Memory B cell (primary cell): ENCODE data around the gene KCTD13.
A peak's percentile ranks its signal among the peaks of the same experiment; 100 is the strongest.

Source experiments
- ATAC-seq: fragments of 150-1000 bp; cut with Tn5 transposase; 2 replicates; pipeline ENCODE4 v1.10.0; 2021; ENCODE audit warnings: low read depth, mild to moderate bottlenecking, moderate library complexity
- DNase-seq, 2 donors: peaks; one replicate each; pipeline ENCODE4 v3.0.0; 2022; ENCODE audit warnings: low spot score in 2 of 2
- H3K27ac Mint-ChIP-seq: one replicate; pipeline ENCODE4 v1.8.0; 2022; ENCODE audit warnings: mild to moderate bottlenecking, moderate library complexity, mixed read lengths
- H3K27me3 Mint-ChIP-seq: one replicate; pipeline ENCODE4 v1.8.0; 2022; ENCODE audit warnings: mixed read lengths
- H3K36me3 Mint-ChIP-seq: one replicate; pipeline ENCODE4 v1.8.0; 2022; ENCODE audit warnings: mild to moderate bottlenecking, mixed read lengths
- H3K4me1 Mint-ChIP-seq: one replicate; pipeline ENCODE4 v1.8.0; 2022; ENCODE audit warnings: mixed read lengths
- H3K4me3 Mint-ChIP-seq: one replicate; pipeline ENCODE4 v1.8.0; 2022; ENCODE audit warnings: mild to moderate bottlenecking, moderate library complexity, mixed read lengths
- H3K9me3 Mint-ChIP-seq: one replicate; pipeline ENCODE4 v1.8.0; 2022; ENCODE audit warnings: mixed read lengths

KCTD13 gene

DNA sequence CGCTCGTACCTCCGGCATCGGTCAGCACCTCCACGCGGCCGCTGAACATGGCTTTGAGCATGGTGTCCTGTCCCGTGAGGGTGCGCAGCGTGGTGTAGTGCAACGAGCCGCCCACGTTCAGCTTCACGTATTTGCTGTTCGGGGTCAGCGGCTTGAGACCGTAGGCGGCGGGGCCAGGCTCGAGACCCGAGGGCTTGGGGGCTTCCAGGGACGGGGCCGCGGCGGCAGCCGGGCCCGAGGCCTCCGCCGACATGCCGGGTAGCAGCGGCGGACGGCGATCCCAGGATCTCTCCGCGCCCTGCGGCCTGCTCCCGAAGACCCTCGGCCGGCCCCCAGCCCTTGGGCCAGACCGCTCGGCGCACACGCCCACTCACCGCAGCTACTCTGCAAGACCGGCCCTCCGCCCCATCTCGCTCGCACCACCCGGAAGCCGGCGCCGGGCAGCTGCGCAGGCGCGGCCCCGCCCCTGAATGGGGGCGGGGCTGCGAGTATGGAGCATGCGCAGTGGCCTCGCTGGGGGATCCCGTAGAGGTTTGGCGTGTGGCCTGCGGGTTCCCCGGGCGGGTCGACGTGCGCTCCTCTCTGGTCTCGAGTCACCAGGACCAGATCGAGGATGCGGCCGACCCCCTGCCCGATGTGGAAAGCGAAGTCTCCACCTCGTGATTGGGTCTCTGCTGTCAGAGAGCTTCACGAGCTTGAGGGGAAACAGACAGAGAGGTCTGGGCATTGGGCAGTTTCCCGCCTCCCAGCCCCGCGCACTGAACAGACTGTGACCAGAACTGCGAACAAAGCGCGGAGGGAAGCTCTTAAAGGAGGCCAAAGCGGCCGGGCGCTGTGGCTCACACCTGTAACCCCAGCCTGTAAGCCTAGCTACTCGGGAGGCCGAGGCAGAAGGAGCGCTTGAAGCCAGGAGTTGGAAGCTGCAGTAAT is at the start of gene KCTD13:
Gene KCTD13 (minus strand): TSS at position 446 of the 930 bp plus-strand sequence. CDS start 193 bp downstream, at position 253.
- DNase-seq (peak; percentile 97 to 99), ATAC-seq (peak; percentile 88)
- peaks cover 7% of the 10 kb centered on the region for H3K36me3 Mint-ChIP-seq
- H3K27me3 Mint-ChIP-seq = no peaks in the 10 kb centered on the region
- H3K4me1 Mint-ChIP-seq = peaks cover 23% of the 10 kb centered on the region
- H3K27ac Mint-ChIP-seq = peak within 1 kb of the TSS; percentile 95
- no peaks in the 10 kb centered on the region for H3K9me3 Mint-ChIP-seq
- peak within 1 kb of the TSS; percentile 95 for H3K4me3 Mint-ChIP-seq

GRCh38 chr16:29975134-29975538 is 49.1 kb upstream of the KCTD13 start:
- peaks cover 14% of the 10 kb centered on the region for H3K36me3 Mint-ChIP-seq
- H3K4me3 Mint-ChIP-seq = peak overlapping the region; percentile 100
- H3K4me1 Mint-ChIP-seq = peaks cover 25% of the 10 kb centered on the region
- H3K9me3 Mint-ChIP-seq = no peaks in the 10 kb centered on the region
- no peaks in the 10 kb centered on the region for H3K27me3 Mint-ChIP-seq
- H3K27ac Mint-ChIP-seq = peak overlapping the region; percentile 83
- ATAC-seq (no peak), DNase-seq (no peak)

GRCh38 chr16:29974291-29975133 is 48.5 kb upstream of the KCTD13 start:
- Mint-ChIP-seq H3K4me1 (peaks cover 25% of the 10 kb centered on the region), H3K27me3 (no peaks in the 10 kb centered on the region), H3K36me3 (peaks cover 12% of the 10 kb centered on the region), H3K27ac (peak overlapping the region; percentile 97), H3K4me3 (peak overlapping the region; percentile 100), H3K9me3 (no peaks in the 10 kb centered on the region)
- ATAC-seq (no peak), DNase-seq (no peak)

GRCh38 chr16:29973384-29974246 is 47.6 kb upstream of the KCTD13 start, which contains the start of gene TAOK2:
TAOK2 (plus strand) TSS chr16:29973868; CDS start chr16:29977773, 3,905 bp downstream.
- no peaks in the 10 kb centered on the region for H3K9me3 Mint-ChIP-seq
- DNase-seq (peak; percentile 91 to 95), ATAC-seq (peak; percentile 97)
- H3K4me3 Mint-ChIP-seq = peak within 1 kb of the TSS; percentile 100
- peak within 1 kb of the TSS; percentile 97 for H3K27ac Mint-ChIP-seq
- peaks cover 28% of the 10 kb centered on the region for H3K4me1 Mint-ChIP-seq
- peaks cover 10% of the 10 kb centered on the region for H3K36me3 Mint-ChIP-seq
- H3K27me3 Mint-ChIP-seq = no peaks in the 10 kb centered on the region

DNA sequence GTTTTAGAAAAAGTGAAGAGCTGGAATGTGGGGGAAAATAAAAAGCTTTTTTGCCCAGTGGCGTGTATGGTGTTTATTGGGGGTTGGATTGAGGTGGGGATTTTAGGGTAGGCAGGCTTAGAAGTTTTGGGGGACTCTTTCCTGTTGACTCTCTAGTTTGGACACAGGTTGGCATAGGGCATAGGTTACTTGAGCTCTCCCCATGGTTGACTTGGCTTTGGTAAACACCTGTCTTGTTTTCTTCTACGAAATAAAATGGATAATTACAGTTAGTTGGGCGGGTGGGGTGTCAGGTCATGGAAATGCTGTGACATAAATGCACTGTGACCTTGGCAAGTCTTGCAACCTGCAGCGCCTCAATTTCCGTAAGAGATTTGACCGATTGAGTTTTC is 47.0 kb upstream of the KCTD13 start:
- Mint-ChIP-seq H3K4me3 (peak overlapping the region; percentile 100), H3K9me3 (no peaks in the 10 kb centered on the region), H3K36me3 (peaks cover 9% of the 10 kb centered on the region), H3K27me3 (no peaks in the 10 kb centered on the region), H3K4me1 (peaks cover 28% of the 10 kb centered on the region), H3K27ac (peak overlapping the region; percentile 97)
- no peak for ATAC-seq
- DNase-seq = no peak

GRCh38 chr16:29972500-29972899 is 46.5 kb upstream of the KCTD13 start:
- Mint-ChIP-seq H3K27me3 (no peaks in the 10 kb centered on the region), H3K27ac (peak overlapping the region; percentile 14), H3K4me1 (peaks cover 28% of the 10 kb centered on the region), H3K9me3 (no peaks in the 10 kb centered on the region), H3K4me3 (peak overlapping the region; percentile 100), H3K36me3 (peaks cover 9% of the 10 kb centered on the region)
- DNase-seq (no peak), ATAC-seq (no peak)

- Mint-ChIP-seq H3K27ac (no peak overlapping the region), H3K4me1 (peaks cover 28% of the 10 kb centered on the region), H3K27me3 (no peaks in the 10 kb centered on the region), H3K4me3 (no peak overlapping the region), H3K9me3 (no peaks in the 10 kb centered on the region), H3K36me3 (peaks cover 9% of the 10 kb centered on the region)
- ATAC-seq = no peak
- no peak for DNase-seq
Observed at GRCh38 chr16:29971304-29971703, 45.3 kb upstream of the KCTD13 start.

GRCh38 chr16:29968205-29968604 is 42.2 kb upstream of the KCTD13 start:
- H3K4me1 Mint-ChIP-seq = peaks cover 11% of the 10 kb centered on the region
- H3K9me3 Mint-ChIP-seq = no peaks in the 10 kb centered on the region
- no peaks in the 10 kb centered on the region for H3K27me3 Mint-ChIP-seq
- ATAC-seq (no peak), DNase-seq (no peak)
- H3K36me3 Mint-ChIP-seq = peaks cover 9% of the 10 kb centered on the region
- H3K4me3 Mint-ChIP-seq = no peak overlapping the region
- H3K27ac Mint-ChIP-seq = no peak overlapping the region

DNA sequence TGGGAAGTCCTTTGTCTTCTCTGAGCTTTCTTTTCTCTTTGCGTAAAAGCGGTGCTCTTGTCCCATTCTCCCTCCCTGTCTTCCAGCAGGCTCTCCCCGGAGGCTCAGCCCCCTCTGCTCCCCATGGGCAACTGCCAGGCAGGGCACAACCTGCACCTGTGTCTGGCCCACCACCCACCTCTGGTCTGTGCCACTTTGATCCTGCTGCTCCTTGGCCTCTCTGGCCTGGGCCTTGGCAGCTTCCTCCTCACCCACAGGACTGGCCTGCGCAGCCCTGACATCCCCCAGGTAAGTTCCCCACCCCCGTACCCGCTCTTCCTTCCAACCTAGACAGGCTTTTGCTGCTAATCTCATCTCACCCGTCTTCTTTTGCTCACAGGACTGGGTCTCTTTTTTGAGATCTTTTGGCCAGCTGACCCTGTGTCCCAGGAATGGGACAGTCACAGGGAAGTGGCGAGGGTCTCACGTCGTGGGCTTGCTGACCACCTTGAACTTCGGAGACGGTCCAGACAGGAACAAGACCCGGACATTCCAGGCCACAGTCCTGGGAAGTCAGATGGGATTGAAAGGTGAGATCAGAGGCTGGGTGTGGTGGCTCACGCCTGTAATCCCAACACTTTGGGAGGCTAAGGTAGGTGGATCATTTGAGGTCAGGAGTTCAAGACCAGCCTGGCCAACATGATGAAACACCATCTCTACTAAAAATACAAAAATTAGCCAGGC is 37.2 kb upstream of the KCTD13 start:
- DNase-seq (no peak), ATAC-seq (no peak)
- Mint-ChIP-seq H3K27ac (peak overlapping the region; percentile 88), H3K27me3 (no peaks in the 10 kb centered on the region), H3K4me1 (peaks cover 14% of the 10 kb centered on the region), H3K9me3 (no peaks in the 10 kb centered on the region), H3K4me3 (peak overlapping the region; percentile 90), H3K36me3 (no peaks in the 10 kb centered on the region)

DNA sequence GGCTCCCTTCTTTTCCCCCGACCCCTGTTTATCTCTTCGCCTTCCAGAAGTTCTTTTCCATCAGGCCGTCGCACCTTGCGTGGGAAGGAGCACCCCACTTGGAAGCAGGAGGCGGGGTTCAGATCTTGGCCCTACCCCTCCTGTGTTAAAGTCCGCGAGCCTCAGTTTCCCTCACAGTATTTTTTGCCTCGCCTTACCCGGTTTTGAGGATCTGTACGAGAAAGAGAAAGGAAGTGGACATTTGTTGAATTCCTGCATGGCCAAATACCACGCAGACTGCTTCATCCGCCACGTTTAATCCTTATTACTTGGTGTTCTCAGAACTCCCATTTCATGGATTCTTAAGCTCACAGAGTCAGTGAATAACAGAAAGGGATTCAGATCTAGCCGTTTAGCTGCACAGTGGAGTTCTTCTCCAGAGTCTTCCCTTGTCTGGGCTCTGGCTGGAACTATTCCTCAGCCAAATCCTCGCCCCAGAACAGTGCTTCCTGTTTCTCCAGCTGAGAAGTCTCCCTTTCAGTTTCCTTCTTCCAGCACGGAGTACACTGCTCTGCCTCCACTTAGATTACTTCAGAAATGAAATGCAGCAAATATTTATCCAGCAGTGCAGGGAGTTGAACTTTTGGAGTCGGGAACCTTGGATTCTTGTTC is 36.4 kb upstream of the KCTD13 start:
- ATAC-seq (no peak), DNase-seq (no peak)
- Mint-ChIP-seq H3K36me3 (no peaks in the 10 kb centered on the region), H3K9me3 (no peaks in the 10 kb centered on the region), H3K4me3 (peak overlapping the region; percentile 90), H3K4me1 (peaks cover 14% of the 10 kb centered on the region), H3K27ac (peak overlapping the region; percentile 88), H3K27me3 (no peaks in the 10 kb centered on the region)

DNA sequence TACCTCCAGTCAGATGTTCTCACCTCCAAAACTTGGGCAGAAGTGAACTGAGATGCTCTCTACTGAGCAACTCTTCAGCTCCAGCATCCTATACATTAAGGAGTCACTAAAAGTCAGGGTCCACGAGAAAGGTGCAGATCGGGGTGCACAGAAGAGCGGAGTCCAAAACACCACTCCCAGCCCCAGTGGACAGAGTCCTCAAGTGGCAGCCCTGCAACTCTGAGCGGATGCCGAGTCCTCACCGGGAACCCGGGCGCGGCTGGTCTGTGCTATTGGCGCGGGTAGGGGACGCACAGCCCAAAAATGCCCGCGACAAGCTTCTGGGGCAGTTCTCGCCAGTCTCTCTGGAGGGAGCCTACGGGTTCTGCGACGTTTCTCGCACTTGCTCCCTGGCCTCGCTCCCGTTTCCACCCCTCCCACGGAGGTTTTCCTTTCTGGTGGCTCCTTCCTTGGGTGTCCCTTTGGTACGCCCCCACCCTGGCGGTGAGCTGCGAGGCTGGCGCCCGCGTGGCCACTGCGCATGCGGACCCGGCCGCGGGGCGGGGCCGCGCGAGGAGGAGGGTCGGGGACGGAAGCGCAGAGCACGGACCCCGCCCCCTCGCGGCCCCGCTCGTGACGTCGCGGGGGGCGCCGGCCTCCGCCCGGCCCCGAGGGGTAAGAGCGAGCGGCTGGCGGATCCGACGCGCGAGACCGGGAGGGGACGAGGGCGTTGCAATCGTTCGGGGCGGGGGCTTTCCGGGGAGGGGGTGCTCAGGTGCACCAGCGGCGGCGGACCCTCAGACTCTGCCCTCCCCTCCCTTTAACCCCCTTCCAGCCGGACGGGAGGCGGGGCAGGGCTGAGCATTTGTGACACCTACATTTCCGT is 35.7 kb upstream of the KCTD13 start, which contains the start of gene TMEM219:
Gene TMEM219 (plus strand): TSS at position 601 of the 865 bp plus-strand sequence. CDS start 1,065 bp downstream, outside the sequence.
- no peaks in the 10 kb centered on the region for H3K36me3 Mint-ChIP-seq
- peak within 1 kb of the TSS; percentile 90 for H3K4me3 Mint-ChIP-seq
- H3K27me3 Mint-ChIP-seq = no peaks in the 10 kb centered on the region
- DNase-seq = peak; percentile 96 to 98
- H3K4me1 Mint-ChIP-seq = peaks cover 14% of the 10 kb centered on the region
- no peaks in the 10 kb centered on the region for H3K9me3 Mint-ChIP-seq
- ATAC-seq = peak; percentile 84
- H3K27ac Mint-ChIP-seq = peak within 1 kb of the TSS; percentile 88

- peak overlapping the region; percentile 90 for H3K4me3 Mint-ChIP-seq
- no peaks in the 10 kb centered on the region for H3K36me3 Mint-ChIP-seq
- H3K4me1 Mint-ChIP-seq = peaks cover 14% of the 10 kb centered on the region
- ATAC-seq (no peak), DNase-seq (no peak)
- peak overlapping the region; percentile 88 for H3K27ac Mint-ChIP-seq
- no peaks in the 10 kb centered on the region for H3K27me3 Mint-ChIP-seq
- H3K9me3 Mint-ChIP-seq = no peaks in the 10 kb centered on the region
Observed at GRCh38 chr16:29961127-29961478, 35.1 kb upstream of the KCTD13 start.
